ENCODE results near the gene DGKD.

GRCh38 chr2:233421091-233421816 is 67.0 kb downstream of the DGKD start:
- no peak for TF ChIP-seq CTCF (IDR thresholded peaks at IDR 0.05; ENCODE audit: borderline replicate concordance, extremely low read depth, low read length, poor library complexity, severe bottlenecking)
- TF ChIP-seq EZH2 (IDR thresholded peaks at IDR 0.05; ENCODE audit: borderline replicate concordance, low read depth, low read length, severe bottlenecking), result no peak
